DMS53 treated with DMSO at 0.1 percent for 48 hours (cell line): ENCODE data around the gene INSIG1.

Experiments
- DNase-seq: peaks from one replicate; lab custom pipeline; 2025; ENCODE audit not compliant: unreplicated experiment; lab: John Stamatoyannopoulos, UW

The INSIG1 gene

GRCh38 chr7:155265961-155266360 is 31.7 kb upstream of the INSIG1 start:
- no peak for DNase-seq

DNA sequence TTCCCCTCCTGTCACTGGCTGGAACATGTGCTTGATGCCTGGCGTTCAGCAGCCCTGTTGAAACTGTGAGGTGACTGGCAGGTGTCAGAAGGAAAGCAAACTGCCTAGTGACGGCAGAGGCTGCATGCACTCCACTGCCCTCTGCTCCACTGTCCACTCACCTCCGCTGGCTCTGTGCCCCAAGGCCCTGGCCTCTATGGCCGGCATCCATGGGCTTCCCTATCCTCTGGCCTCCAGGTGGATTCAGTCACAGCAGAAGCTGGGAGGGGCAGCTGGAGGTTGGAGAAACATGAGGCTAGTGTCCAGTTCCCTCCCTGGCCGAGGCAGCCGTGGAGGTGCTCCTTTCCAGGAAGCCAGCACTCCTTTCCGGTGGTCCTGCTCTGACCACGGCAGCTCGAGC is 31.2 kb upstream of the INSIG1 start:
- no peak for DNase-seq

- DNase-seq: no peak
Measured at GRCh38 chr7:155267023-155267422, 30.7 kb upstream of the INSIG1 start.

- no peak for DNase-seq
Measured at GRCh38 chr7:155267436-155267835, 30.2 kb upstream of the INSIG1 start.

- no peak for DNase-seq
Measured at GRCh38 chr7:155268211-155268610, 29.5 kb upstream of the INSIG1 start.

GRCh38 chr7:155268921-155269650 is 28.6 kb upstream of the INSIG1 start:
- no peak for DNase-seq

- no peak for DNase-seq
Measured at GRCh38 chr7:155269766-155270585, 27.7 kb upstream of the INSIG1 start.

DNA sequence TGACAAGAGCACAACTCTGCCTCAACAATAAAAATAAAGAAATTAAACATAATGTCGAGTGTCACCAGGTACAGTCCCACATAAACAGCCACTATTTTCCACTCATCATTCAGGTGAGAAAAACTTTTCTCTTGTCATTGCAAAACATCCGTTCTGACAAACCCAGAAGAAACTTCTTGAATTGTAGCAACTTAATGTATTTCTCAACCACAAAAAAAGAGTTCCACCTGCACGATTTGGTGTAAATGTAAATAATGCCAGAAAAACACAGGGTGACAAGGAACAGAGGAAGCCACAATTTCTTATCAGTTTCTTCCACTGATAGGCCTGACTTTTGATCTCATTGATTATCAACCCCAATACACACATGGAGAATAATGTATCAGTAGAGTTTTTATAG is 26.8 kb upstream of the INSIG1 start:
- DNase-seq: no peak

- DNase-seq: no peak
Measured at GRCh38 chr7:155274633-155275355, 22.9 kb upstream of the INSIG1 start.

DNA sequence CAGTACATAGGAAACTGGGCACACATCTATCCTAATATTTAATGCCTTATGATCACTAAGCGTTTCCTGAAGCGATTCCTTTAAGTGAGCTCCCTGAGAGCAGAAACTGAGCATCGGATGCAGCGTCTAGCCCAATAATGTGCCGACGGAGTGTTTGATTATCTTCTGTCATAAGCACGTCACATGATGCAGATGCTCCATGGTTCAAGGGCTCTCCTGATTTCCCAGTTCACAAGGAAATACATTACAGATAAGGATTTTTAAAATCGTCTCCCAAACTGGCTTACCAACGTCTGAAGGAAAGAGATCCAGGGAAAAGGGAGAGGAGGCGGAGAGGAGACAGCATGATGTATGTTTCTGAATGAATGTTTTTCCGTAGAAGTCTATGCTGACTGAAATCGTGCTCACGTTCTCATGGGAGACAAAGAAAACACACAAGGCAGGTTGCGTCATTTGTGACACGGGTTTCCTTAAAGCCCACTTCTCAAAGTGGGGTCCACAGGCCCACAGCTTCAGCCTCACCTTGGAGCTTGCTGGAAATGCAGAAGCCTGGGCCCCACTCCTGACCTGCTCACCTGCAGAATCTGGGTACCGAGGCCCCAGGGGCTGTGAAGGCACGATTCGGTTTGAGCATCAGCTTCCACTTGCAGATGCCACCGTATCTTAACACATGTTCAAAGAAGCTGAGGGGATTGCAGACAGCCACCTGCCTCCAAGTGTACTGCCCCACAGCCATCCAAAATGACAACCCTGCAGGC is 21.5 kb upstream of the INSIG1 start:
- DNase-seq: no peak

GRCh38 chr7:155276800-155277375 is 20.8 kb upstream of the INSIG1 start:
- no peak for DNase-seq

DNA sequence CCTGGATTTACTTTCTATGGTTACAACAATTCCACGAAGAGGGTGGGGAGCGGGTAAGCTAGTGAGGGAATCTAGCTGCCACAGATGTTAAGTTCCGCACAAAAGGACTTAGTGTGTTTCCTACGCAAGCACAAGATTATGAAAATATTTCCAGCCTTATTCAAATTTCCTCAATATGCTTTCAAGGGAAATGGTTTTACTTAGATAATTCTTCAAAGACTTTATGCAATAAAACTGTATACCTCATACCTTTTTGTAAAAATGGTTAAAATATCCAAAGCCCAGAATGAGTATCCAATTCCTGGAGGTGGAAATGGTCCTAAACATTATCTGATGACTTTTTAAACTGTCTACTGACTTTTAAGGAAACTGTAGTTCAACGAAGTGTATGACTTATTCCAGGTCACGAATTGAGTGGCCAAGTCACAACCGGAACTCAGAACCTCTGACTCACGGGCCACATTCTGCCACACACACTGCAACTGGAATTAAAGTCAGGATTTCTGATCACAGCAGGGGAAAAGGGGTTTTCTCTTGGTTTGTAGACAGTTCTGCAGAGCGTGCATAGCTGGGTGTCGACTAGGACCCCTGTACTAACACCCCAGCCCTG is 20.2 kb upstream of the INSIG1 start:
- no peak for DNase-seq

- no peak for DNase-seq
Measured at GRCh38 chr7:155278921-155279320, 18.8 kb upstream of the INSIG1 start.

DNA sequence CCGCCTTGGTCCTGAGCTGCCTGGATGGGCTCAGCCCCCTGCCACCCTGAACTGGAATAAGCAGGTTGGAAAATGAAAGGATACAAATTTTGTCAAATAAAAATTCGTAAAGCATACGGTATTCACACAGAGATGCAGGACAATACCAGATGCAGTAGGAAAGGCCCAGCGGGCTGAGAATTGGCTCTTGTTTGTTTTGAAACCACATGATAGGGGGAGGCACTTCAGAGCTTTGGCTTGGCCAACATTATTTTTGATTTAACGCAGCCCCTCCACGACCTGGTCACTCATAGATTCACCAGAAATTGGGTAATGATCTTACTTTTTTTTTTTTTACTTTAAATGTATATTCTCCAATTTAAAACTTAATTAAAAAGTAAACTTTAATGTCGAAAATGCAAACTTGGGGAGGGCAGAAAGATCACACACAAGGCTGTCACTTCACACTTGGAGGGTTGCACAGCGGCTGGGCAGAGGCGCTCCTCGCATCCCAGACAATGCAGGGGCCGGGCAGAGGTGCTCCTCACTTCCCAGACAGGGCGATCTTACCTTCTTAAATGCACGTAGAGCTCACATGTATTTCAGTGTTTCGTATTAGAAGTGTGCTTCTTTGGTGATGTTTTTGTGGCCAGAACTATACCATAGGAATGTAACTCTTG is 17.8 kb upstream of the INSIG1 start:
- DNase-seq: no peak

- DNase-seq: no peak
Measured at GRCh38 chr7:155280446-155281397, 17.0 kb upstream of the INSIG1 start.

DNA sequence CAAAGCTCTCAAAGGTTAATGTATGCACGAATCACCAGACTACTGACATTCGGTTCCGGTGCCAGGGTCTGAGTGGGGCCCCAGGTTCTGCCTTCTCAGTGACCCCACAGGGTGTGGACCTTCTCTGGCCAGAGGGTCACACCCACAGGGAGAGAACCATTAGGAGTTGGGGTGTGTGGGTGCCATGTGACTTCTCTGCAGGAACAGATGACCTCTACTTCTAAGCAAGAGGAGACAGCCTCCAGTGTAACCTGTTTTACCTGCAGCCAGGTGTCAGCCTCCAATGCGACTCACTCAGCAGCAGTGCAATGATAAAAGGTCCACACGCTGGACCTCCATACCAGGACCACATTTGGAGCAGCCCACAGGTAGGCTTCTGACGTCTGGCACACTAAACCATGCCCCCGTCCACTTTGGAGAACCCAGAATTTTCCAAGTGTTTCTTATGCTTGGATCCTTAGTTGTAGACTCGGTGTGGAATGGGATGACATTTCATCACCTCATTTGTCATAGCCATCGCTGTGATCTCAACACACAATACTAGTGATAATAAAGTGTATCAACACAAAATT is 16.2 kb upstream of the INSIG1 start:
- DNase-seq: no peak

DNA sequence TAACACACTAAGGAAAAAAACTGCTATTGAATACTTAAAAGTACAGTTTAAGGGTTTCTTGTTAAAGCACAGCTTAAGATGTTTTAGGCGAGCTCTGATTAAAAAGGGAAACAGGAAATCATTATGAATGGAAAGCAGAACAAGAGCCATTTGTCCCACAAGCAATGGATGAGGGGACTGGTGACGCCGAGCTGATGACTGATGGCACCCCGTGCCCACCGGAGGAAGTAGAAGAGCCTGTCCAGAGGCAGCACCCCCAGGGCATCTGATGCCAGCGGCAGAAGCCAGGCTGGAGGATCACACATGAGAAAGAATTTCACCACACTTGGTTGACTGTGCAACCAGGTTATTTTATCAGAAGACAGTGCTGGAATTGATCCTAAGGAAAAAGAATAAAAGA is 15.0 kb upstream of the INSIG1 start:
- DNase-seq: no peak

GRCh38 chr7:155283565-155284194 is 14.0 kb upstream of the INSIG1 start:
- no peak for DNase-seq
